ENCODE results near the gene SORCS2. TPM values are rescaled to one million over a fixed set of nuclear protein-coding genes. Genes with fewer than 3 reads are reported as not detected.

The SORCS2 gene
- total and polyA plus RNA-seq, 8 donors: 4.6 to 9.7 (median 7.2) TPM

- no peak for ATAC-seq
- Histone ChIP-seq H3K36me3 (no peaks in the 10 kb centered on the region), H3K27me3 (peaks cover 0 to 12% of the 10 kb centered on the region in 2 donors), H3K4me1 (peaks cover 0 to 50% of the 10 kb centered on the region in 2 donors), H3K4me3 (no peak overlapping the region), H3K27ac (no peak overlapping the region), H3K9me3 (peaks cover 0 to 6% of the 10 kb centered on the region in 2 donors)
- intact Hi-C loops (cut with DNase I): no loop called here
- no peak for DNase-seq
- TF ChIP-seq CTCF (IDR thresholded peaks at IDR 0.05): no peak
Observed at GRCh38 chr4:7642741-7643458, 450.6 kb downstream of the SORCS2 start.

- DNase-seq (no peak), ATAC-seq (no peak)
- Histone ChIP-seq H3K36me3 (no peaks in the 10 kb centered on the region), H3K27ac (no peak overlapping the region), H3K4me3 (no peak overlapping the region), H3K4me1 (peaks cover 0 to 52% of the 10 kb centered on the region in 2 donors), H3K27me3 (peaks cover 0 to 12% of the 10 kb centered on the region in 2 donors), H3K9me3 (peaks cover 0 to 6% of the 10 kb centered on the region in 2 donors)
- intact Hi-C loops (cut with DNase I): no loop called here
- TF ChIP-seq CTCF (IDR thresholded peaks at IDR 0.05): no peak
Observed at GRCh38 chr4:7645158-7645557, 452.8 kb downstream of the SORCS2 start.

GRCh38 chr4:7645956-7646355 lies 453.6 kb downstream of the SORCS2 start:
- peak in 1 of 4 donors; percentile 58 for DNase-seq

GRCh38 chr4:7646384-7647061 lies 454.2 kb downstream of the SORCS2 start:
- TF ChIP-seq CTCF (IDR thresholded peaks at IDR 0.05): no peak
- peak overlapping the region in 1 of 2 donors; percentile 2 for H3K4me3 ChIP-seq
- DNase-seq: peak in 1 of 4 donors; percentile 52
- peaks cover 0 to 12% of the 10 kb centered on the region in 2 donors for H3K27me3 ChIP-seq
- H3K4me1 ChIP-seq: peaks cover 4 to 64% of the 10 kb centered on the region in 2 donors
- no peaks in the 10 kb centered on the region for H3K36me3 ChIP-seq
- peaks cover 0 to 6% of the 10 kb centered on the region in 2 donors for H3K9me3 ChIP-seq
- intact Hi-C loops (cut with DNase I): no loop called here
- ATAC-seq: no peak
- H3K27ac ChIP-seq: peak overlapping the region in 1 of 2 donors; percentile 87

More at GRCh38 chr4:7645956-7646355, 453.6 kb downstream of the SORCS2 start:
- Histone ChIP-seq H3K36me3 (no peaks in the 10 kb centered on the region), H3K4me1 (peaks cover 0 to 59% of the 10 kb centered on the region in 2 donors), H3K27me3 (peaks cover 0 to 12% of the 10 kb centered on the region in 2 donors), H3K27ac (no peak overlapping the region), H3K4me3 (peak overlapping the region in 1 of 2 donors; percentile 2), H3K9me3 (peaks cover 0 to 6% of the 10 kb centered on the region in 2 donors)
- no peak for TF ChIP-seq CTCF (IDR thresholded peaks at IDR 0.05)
- no peak for ATAC-seq
- intact Hi-C loops (cut with DNase I): no loop called here

GRCh38 chr4:7647186-7647585 lies 454.8 kb downstream of the SORCS2 start:
- H3K4me3 ChIP-seq: no peak overlapping the region
- H3K27me3 ChIP-seq: peaks cover 0 to 12% of the 10 kb centered on the region in 2 donors
- H3K27ac ChIP-seq: peak overlapping the region in 1 of 2 donors; percentile 87
- intact Hi-C loops (cut with DNase I): no loop called here
- H3K4me1 ChIP-seq: peaks cover 4 to 71% of the 10 kb centered on the region in 2 donors
- ATAC-seq: no peak
- H3K36me3 ChIP-seq: no peaks in the 10 kb centered on the region
- no peak for DNase-seq
- TF ChIP-seq CTCF (IDR thresholded peaks at IDR 0.05): no peak
- H3K9me3 ChIP-seq: peaks cover 0 to 6% of the 10 kb centered on the region in 2 donors

Data from left lung (tissue), 10 donors.